ENCODE results near the gene SOCS6. TPM values are rescaled to one million over a fixed set of nuclear protein-coding genes. Genes with fewer than 3 reads are reported as not detected.
"Not testable (repeated sequence)": the region's sequence is repeated elsewhere in the genome, so short reads cannot be mapped to it uniquely, and the experiment has no call there.

SOCS6 gene
- total RNA-seq, 1 donor from 2014 or later: 21.2 TPM

DNA sequence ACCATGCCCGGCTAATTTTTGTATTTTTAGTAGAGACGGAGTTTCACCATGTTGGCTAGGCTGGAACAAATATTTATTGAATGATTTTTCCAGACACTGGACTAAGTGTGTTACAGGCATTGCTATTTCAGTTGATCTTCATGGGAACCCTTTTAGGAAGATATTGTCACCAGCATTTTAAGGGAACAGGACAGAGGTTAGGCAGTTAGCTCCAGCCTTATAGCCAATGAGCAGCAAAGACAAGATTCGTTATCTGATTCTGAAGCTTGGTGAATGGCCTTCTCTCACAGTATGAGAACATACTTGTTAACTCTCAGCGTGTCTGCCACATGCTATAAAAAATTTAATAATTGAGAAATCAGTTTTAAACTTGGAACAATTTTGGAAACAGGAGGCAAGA is 73.4 kb downstream of the SOCS6 start:
- no peak for ATAC-seq

DNA sequence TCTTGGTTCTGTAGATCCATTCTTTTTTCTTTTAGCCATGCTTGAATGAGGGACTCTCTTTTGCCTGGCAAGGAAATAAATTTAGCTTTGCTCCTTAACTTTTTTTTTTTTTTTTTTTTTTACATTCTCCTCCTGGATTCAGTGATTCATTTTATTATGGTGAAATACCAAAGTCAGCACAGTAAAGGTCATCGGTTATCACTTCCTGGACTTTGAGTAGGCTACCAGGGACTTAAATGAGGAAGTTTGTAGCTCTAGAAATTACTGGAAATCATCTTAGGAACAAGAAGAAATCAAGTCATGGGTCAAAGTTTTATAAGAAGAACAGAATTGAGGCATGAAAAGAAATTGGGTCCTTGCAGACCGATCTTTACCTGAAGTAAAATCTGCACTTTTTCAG is 75.0 kb downstream of the SOCS6 start:
- ATAC-seq: no peak

DNA sequence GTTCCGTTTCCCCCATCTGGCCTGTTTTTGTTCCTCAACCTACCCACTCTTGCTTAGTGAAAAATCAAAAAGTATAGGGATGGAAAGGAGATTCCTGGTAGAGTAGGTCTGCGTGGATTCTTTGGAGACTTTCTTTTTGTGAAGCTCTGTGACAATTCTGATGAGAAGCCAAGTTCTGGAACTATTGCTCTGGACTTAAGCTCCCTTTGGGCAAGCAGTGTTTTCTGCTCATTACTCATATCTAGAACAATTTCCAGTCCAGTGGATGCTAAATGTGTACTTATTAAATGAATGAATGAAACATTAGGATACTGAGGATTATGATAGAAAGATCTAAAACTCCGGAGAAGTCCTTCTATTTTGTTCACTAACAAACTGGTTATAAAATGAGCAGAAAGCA is 76.5 kb downstream of the SOCS6 start:
- no peak for ATAC-seq

DNA sequence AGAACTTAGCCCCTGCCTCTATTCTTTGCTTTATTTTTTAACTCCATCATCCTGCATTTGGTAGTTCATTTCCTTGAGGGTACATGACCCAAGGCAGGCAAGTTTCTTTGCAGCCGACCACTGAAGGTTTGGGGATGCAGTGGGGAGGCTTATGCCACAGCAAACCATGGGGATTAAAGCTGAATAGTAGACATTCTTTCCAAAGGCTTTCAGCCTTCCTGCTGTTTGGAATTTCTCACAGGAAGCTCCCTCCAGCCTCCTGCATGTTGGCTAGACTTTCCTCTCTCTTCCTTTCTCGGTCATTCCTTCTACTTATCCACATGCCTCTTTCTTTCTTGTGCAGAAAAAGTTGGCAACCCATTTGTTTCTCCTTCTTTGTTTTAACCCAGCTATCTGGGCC is 77.3 kb downstream of the SOCS6 start:
- no peak for ATAC-seq

DNA sequence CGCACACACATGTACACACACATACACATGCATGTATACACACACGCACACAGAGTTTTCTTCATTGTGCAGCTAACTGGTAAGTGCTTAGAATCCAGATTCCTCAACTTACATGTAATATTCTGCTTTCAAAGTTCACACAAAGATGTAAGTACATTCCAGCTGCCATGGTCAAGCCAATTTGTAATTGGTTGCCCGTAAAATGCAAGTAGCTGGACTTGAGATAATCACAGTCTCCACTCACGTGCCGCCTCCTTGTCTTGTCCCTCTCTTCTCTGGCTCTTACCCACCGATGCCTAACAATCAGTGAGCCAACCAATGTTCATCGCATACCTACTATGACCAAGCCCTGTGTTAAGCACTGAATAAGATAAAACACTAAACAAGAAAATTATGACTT is 77.8 kb downstream of the SOCS6 start:
- no peak for ATAC-seq

DNA sequence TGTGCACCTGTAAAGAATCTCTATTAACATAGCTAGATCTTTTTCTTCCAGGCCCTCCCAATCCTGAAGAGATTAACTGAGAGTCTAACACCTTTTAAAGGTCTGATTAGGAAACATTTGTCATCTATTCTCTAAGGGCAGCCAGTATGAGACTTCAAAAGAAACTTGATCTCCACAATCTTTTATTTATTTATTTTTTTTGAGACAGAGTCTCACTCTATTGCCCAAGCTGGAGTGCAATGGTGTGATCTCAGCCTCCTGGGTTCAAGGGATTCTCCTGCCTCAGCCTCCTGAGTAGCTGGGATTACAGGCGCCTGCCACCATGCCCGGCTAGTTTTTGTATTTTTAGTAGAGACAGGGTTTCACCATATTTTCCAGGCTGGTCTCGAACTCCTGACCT is 78.5 kb downstream of the SOCS6 start:
- ATAC-seq: not testable (repeated sequence)

DNA sequence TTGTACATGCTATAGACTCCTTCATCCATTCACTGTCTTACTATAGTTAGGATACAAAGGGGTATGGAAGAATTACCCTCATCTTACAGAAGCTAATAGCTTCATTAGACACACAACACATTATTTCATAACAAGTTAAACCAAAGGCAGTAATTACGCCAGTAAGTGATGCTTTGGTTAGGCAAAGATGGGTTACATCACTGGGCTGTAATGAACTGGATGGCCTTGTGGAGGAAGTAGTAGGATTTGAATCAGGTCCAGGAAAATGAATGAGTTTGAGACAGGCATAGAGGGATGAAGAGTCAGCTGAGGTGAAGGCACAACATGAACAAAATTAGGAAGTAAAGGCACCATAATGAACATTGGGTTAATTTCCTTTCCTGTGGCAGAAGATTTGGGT is 80.1 kb downstream of the SOCS6 start:
- peak; percentile 33 for ATAC-seq

DNA sequence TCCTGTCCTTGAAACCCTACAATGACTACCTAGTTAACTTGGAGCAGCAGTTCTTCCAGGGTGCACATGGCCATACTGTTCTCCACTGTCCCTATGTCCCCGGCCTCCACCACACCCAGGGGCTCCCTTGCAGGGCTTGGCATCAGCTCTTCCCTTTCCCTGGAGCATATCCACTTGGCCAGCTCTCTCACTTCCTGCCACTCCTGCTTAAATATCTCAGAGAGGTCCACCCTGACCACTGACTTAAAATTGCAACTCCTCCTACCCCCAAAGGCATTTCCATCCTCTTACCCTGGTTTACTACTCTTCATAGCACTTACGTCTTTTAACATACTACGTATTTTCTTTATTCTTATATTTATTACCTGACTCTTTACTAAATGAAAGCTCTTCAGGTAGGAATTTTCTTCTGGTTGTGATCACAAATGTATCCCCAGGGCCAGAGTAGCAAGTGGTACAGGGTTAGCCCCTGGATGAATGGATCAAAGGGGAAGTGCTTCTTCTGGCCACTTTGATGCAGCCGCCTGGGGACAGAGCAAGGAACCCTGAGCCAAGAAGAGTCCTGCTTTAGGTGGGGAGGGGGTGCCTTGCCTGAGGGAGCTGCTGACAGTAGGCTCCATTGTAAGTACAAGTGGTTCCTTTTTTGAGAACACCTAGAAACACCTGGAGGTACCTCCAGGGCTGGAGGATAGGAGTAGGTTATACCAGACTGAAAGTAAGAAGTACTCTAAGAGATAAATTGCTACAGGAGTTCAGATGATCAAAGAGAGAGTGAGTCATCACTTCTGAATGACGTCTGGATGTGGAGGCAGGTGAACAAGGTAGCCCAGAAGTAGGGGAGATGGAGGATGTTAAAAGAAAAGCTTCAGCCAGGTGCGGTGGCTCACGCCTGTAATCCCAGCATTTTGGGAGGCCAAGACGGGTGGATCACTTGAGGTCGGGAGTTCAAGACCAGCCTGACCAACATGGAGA is 82.2 kb downstream of the SOCS6 start:
- ATAC-seq: peak; percentile 41

DNA sequence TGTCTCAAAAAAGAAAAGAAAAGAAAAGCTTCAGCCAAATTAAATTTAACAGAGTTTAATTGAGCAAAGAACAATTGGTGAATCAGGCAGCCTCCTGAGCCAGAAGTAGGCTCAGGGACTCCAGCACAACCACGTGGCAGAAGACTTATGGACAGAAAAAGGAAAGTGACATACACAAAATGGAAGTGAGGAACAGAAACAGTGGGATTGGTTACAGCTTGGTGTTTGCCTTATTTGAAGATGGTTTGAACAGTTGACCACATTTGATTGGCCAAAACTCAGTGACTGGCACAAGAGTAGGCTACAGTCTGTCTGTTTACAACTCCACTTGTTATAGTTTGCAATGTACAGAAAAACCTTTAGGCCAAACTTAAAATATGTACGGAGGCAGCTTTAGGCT is 83.1 kb downstream of the SOCS6 start:
- ATAC-seq: no peak

DNA sequence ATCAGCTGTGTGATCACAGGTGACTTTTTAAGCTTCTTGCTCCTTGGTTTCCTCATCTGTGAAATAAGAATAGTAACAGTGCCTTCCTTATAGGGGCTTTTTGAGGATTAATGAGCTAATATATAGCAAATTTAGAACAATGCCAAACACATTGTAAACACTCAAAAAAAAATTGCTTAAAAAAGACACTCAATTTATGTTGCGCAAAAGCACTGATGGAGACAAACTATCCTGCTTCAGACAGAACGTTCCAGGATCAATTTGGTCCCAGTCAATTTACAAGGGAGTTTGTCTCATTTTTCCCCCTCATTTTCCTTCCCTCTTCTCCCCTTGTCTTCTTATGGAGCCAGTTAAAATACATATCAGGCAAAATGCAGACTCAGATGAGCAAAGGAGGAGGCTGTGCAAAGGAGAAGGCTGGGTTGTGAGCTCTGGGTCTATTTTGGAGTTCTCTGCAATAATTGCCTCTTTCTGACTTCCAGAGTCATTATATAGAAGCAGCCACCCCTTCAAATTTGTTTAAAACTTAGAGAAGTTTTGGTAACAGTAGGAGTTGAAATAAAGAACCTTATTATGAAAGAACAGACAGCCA is 83.7 kb downstream of the SOCS6 start:
- no peak for ATAC-seq

DNA sequence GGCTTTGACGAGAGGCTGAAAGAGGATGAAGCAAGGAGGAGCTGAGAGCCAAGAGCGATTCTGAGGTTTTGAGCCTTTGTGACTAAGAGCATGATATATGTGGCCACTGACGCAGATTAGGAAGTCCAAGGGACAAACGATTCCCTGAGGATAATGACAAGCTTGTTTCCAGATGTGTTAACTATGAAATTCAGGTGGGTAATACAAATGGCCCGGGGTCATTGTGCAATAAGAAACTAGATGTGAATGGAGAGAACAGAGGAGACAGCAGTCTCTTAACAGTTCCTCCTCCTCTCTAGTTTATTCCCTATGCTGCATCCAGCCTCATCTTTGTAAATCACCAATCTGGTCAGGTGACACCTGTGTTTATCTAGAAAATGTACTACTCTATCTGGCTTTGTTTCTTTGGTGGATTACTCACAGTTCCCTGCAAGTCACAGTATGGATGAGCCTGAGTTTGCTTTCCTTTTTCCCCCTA is 84.2 kb downstream of the SOCS6 start:
- peak; percentile 78 for ATAC-seq

DNA sequence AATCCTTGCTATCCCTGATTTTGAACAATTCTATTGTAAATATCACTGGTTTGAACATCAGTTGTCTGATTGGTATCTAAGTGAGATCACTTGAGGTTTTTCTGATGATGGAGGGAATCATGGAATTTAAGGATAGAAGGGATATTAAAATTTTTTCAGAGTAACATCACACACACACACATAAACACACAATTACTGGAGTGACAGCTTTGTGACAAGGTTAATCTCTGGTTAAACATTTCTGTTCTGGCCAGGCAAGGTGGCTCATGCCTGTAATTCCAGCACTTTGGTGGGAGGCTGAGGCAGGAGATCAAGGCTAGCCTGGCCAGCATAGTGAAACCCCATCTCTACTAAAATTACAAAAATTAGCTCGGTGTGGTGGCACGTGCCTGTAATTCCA is 85.3 kb downstream of the SOCS6 start:
- ATAC-seq: no peak

DNA sequence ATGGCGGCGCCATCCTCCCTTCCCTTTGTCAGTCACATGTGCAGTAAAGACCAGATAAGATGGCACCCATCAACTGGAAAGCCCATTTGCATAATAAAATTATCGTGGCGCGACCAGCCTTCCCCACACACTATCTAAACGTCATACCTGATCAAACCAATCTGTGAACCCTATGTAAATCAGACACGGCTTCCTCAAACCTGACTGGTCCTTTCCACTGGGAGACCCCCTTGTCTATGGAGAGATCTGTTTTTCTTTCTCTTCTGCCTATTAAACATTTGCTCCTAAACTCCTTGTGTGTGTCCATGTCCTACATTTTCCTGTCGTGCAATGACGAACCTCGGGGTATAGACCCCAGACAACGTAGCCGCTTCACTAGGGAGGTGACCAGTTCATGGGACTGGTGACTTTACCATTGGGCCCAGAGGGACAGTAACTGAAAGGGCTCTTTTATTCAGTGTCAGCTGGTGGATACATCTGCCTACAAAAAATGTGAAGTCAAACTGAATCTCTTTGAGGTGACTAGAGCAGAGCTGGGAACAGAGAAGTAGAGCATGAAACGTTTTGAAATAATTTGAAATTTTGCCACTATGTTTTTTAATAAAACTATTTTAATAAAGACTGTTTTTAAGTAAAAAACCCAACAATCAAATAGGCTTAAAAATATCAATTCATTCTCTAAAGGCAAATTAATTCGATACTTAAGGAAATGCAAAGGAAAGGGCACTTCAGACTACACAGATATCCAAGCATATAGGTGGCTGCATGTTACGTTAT is 87.5 kb downstream of the SOCS6 start:
- no peak for ATAC-seq

DNA sequence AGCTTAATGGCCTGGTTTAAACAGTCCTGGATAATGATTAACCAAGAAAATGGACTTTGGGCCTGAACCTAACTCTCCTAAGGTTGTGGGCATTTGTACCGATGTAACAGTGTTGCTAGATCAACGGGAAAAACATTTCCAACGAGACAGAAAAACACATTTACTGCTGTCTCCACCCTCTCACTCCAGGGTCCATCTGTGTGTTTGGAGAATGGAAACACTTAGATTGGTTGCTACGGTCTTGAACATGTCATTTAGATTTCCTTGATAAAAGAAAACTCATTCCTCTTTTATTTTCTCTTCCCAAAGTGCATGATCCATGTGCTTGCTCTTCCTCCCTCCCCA is 88.0 kb downstream of the SOCS6 start:
- ATAC-seq: no peak

DNA sequence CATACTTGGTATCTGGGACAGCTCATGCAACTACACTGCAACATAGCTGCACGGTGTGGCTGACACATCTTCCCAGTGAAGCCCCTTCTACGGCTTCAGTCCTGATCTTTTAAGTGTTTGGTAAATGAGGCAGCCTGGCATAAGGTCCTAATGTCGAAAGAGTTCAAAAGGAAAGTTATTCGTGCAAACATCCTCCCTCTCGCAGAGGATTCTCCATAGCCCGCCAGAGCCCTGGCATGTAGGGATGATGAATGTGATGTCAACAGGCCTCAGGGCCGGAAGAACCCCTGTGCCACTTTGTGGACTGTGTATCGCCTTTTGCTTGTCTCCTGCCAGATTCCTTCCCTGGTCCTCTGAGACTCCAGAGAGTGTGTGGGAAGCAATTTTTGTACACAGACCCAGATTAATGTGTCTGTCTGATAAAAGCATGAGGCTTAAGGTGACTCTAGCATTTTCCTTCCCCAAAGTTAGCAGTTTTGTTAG is 88.5 kb downstream of the SOCS6 start:
- no peak for ATAC-seq

DNA sequence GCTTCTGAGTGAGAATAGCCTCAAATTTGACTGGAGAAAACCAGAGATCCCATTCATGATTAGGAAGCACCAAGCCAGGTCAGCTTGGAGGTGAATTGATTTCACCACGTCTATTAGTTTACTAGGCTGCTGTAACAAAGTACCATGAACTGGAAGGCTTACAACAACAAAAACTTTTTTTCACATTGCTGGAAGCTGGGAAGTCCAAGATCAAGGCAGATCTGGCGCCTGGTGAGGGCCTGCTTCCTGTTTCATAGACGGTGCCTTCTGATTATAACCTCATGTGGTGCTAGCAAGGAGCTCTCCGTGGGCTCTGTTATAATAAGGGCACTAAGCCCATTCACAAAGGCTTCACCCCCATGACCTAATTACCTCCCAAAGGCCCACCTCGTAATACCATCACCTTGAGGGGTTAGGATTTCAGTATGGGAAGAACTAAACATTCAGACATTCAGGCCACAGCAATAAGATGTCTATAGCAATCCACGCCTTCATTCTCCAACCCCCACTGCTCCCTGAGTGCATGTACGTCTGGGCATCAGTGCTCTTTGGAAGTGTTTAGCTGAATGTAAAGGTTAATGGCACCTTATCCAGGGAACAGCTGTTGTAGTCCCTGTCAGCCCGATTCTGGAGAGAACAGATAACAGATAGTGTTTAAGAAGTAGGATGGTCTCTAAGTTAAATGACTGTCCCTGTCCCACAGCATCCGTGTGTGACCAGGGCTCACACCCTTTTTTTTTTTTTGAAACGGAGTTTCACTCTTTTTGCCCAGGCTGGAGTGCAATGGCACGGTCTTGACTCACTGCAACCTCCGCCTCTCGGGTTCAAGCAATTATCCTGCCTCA is 89.2 kb downstream of the SOCS6 start:
- no peak for ATAC-seq

Other genes starting within 250 kb of the SOCS6 start
- 7.8 TPM for gene RTTN, start 83.4 kb upstream of the SOCS6 start, total RNA-seq